ENCODE results near the gene VAMP8. TPM values are rescaled to one million over a fixed set of nuclear protein-coding genes. Genes with fewer than 3 reads are reported as not detected.

The VAMP8 gene
- total RNA-seq, 8 experiments from 2014 or later: 0.50 to 14.7 (median 2.0) TPM

DNA sequence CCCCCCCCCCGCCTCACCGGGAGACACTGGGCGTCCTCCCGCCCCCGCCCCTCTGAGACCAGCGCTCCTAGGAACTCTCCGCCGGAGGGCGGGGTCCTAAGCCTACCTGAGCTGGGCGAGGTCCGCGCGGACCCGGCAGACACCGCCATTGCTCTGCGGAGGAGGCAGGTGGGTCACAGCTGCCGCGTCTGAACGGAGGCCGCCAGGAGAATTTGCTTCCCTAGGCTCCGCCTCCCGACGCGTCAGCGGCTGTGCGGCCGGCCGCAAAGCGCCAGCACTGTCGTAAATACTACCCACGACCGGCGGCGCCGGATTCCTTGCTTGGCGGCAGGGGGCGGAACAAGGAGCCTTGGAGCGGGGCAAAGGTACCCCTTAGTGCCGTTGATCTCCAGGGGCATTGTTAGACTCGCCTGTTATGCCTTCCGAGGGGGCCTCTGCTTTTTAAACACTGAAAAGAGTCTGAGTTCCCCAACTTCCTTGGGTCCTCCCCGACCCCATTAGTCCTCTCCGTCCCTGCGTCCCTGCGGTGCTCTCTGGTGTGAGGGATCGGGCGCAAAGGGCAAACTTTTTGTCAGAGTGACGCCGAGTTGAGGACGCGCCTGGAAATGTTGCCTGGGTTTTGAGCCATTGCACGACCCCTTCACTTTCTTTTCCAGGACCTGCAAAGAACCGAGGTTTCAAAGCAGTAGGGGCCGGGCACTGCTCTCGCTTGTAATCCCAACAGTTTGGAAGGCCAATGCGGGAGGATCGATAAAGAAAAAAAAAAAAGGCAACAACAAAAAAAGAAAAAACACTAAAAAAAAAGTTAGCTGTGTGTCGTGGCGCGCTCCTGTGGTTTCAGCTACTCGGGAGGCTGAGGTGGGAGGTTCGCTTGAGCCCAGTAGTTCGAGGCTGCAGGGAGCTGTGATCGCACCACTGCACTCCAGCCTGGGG lies 15.8 kb upstream of the VAMP8 start, which contains the start of gene GGCX:
GGCX (minus strand) TSS at position 214 of the 933 bp plus-strand sequence; CDS start at position 149, 65 bp downstream.
- in situ Hi-C loops (cut with MboI; ENCODE audit: low pct_unique_long_range_greater_than_20kb in 2 of 9, low sequenced_read_pairs in 9 of 9, unreplicated experiment in 9 of 9): no loop called here
- ATAC-seq (replicated peaks in 6 of 8): peak; percentile 89 to 97 (median 96)
- WGBS, 10 experiments: 0 to 94% (median 16%) methylated on average over 2 to 30 of the region's 64 CpGs
- Histone ChIP-seq H3K4me3 (peak within 1 kb of the TSS; percentile 55 to 87 (median 67)), H3K4me1 (replicated peaks in 1 of 2) (peaks cover 9 to 11% of the 10 kb centered on the region in 2 donors), H3K27ac (peak within 1 kb of the TSS; percentile 84 to 85)

DNA sequence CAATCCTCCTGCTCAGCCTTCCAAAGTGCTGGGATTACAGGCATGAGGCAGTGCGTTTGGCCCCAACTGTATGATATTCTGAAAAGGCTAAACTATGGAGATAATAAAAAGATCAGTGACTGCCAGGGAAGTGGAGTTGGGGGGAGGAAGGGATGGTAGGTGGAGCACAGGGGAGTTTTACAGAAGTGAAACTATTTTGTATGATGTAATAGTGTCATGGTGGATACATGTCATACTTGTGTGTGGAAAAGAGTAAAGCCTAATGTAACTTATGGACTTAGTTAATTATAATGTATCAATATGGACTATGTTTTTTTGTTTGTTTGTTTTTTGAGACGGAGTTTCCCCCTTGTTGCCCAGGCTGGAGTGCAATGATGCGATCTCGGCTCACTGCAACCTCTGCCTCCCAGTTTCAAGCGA lies 13.2 kb upstream of the VAMP8 start:
- in situ Hi-C loops (cut with MboI; ENCODE audit: low pct_unique_long_range_greater_than_20kb in 2 of 9, low sequenced_read_pairs in 9 of 9, unreplicated experiment in 9 of 9): no loop called here
- ATAC-seq (replicated peaks in 6 of 8): no peak
- H3K4me1 ChIP-seq (replicated peaks in 1 of 2): peaks cover 9 to 11% of the 10 kb centered on the region in 2 donors
- WGBS, 10 experiments: 75 to 100% (median 84%) methylated on average over 1 to 5 of the region's 5 CpGs; no CpG with 5 or more reads in 2 of the 10 experiments
- H3K27ac ChIP-seq: no peak overlapping the region
- no peak overlapping the region for H3K4me3 ChIP-seq

DNA sequence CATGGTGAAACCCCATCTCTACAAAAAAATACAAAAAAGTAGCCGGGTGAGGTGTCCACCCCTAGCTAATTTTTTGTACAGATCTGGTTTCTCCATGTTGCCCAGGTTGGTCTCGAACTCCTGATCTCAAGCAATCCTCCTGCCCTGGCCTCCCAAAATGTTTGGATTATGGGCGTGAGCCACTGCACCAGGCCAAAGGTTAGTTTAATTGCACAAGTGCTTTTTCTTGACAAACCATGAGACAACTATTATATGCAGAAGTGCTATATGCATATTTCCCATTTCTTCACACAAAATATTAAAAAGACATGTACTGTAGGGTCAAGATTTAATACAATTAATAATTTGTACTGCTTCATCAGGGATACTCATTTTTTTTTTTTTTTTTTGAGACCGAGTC lies 11.1 kb upstream of the VAMP8 start:
- Histone ChIP-seq H3K4me3 (no peak overlapping the region), H3K4me1 (replicated peaks in 1 of 2) (peaks cover 3 to 4% of the 10 kb centered on the region in 2 donors), H3K27ac (no peak overlapping the region)
- ATAC-seq (replicated peaks in 6 of 8): no peak
- in situ Hi-C loops (cut with MboI; ENCODE audit: low pct_unique_long_range_greater_than_20kb in 2 of 9, low sequenced_read_pairs in 9 of 9, unreplicated experiment in 9 of 9): no loop called here
- 33 to 100% (median 71%) methylated on average over 1 to 4 of the region's 4 CpGs; no CpG with 5 or more reads in 1 of the 10 experiments for WGBS, 10 experiments

DNA sequence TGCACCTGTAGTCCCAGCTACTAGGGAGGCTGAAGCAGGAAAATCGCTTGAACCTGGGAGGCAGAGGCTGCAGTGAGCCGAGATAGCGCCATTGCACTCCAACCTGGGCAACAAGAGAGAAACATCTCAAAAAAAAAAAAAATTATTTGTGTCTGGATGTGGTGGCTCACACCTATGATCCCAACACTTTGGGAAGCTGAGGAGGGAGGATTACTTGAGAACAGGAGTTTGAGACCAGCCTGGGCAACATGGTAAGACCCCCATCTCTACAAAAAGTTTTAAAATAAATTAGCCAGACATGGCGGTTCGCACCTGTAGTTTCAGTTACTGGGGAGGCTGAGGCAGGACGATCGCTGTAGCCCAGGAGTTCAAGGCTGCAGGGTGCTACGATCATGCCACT lies 1.6 kb upstream of the VAMP8 start:
- Histone ChIP-seq H3K27ac (no peak overlapping the region), H3K4me1 (replicated peaks in 1 of 2) (peaks cover 0 to 17% of the 10 kb centered on the region in 2 donors), H3K4me3 (no peak overlapping the region)
- in situ Hi-C loops (cut with MboI; ENCODE audit: low pct_unique_long_range_greater_than_20kb in 2 of 9, low sequenced_read_pairs in 9 of 9, unreplicated experiment in 9 of 9): no loop called here
- 67 to 100% (median 87%) methylated on average over 3 to 8 of the region's 8 CpGs; no CpG with 5 or more reads in 2 of the 10 experiments for WGBS, 10 experiments
- ATAC-seq (replicated peaks in 6 of 8): no peak

DNA sequence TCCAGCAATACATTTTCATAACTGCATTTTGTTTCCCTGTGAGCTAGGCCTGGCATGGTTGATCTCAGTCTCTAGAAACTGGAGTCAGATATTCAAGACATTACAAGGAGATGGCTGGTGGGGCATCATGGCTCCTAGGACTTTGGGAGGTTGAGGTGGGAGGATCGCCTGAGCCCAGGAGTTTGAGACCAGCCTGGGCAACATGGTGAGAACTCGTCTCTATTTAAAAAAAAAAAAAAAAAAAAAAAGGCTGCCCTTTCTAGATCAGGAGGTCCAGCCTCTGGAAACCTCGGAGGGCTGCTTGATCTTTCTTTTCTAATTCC lies 362 bp upstream of the VAMP8 start:
- peaks cover 0 to 17% of the 10 kb centered on the region in 2 donors for H3K4me1 ChIP-seq (replicated peaks in 1 of 2)
- H3K4me3 ChIP-seq: no peak overlapping the region
- whole genome bisulfite sequencing, 10 experiments: 20 to 100% (median 82%) methylated on average over 1 to 2 of the region's 3 CpGs; no CpG with 5 or more reads in 4 of the 10 experiments
- no peak for ATAC-seq (replicated peaks in 6 of 8)
- H3K27ac ChIP-seq: no peak overlapping the region
- in situ Hi-C loops (cut with MboI; ENCODE audit: low pct_unique_long_range_greater_than_20kb in 2 of 9, low sequenced_read_pairs in 9 of 9, unreplicated experiment in 9 of 9): no loop called here

DNA sequence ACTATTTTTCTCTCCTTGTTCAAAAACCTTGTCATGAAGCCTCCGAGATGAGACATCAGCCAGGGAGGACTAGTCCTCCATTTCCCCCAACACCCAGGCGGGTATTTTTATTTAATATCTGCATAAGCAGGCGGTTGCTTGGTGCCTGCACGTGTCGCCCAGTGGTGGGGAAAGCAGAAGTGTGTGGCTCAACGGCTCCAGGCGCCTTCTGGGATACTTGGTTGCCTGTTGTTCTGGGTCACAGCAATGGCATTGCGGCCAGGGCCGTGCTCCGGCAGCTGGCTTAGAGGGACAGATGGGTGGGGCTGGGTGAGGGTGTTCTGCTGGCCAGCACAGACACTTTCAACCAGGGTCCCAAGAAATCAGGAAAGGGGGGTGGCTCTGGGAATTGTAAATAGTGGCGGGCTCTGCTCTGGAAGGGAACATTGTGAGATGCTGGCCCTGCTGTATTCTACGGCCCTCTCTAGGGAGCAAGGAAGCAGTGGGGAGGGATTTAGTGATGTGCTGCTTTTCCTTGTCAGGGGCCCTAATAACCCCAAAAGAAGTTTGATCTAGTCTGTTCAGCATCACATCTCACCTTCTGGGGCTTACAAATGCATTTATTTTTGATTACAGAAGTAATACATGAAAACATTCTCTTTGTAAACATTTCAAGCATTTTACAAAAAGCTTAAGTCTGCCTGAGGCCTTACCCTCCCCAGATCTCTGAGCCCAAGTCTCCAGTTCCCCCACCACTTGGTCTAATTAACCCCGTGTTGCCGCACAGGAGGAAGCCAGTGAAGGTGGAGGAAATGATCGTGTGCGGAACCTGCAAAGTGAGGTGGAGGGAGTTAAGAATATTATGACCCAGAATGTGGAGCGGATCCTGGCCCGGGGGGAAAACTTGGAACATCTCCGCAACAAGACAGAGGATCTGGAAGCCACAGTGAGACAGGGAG lies 1.1 kb downstream of the VAMP8 start:
- Histone ChIP-seq H3K4me1 (replicated peaks in 1 of 2) (peaks cover 0 to 17% of the 10 kb centered on the region in 2 donors), H3K4me3 (no peak overlapping the region), H3K27ac (no peak overlapping the region)
- WGBS, 10 experiments: 43 to 89% (median 61%) methylated on average over 1 to 10 of the region's 19 CpGs
- peak in 2 of 8 experiments; percentile 33 to 77 for ATAC-seq (replicated peaks in 6 of 8)
- in situ Hi-C loops (cut with MboI; ENCODE audit: low pct_unique_long_range_greater_than_20kb in 2 of 9, low sequenced_read_pairs in 9 of 9, unreplicated experiment in 9 of 9): no loop called here

DNA sequence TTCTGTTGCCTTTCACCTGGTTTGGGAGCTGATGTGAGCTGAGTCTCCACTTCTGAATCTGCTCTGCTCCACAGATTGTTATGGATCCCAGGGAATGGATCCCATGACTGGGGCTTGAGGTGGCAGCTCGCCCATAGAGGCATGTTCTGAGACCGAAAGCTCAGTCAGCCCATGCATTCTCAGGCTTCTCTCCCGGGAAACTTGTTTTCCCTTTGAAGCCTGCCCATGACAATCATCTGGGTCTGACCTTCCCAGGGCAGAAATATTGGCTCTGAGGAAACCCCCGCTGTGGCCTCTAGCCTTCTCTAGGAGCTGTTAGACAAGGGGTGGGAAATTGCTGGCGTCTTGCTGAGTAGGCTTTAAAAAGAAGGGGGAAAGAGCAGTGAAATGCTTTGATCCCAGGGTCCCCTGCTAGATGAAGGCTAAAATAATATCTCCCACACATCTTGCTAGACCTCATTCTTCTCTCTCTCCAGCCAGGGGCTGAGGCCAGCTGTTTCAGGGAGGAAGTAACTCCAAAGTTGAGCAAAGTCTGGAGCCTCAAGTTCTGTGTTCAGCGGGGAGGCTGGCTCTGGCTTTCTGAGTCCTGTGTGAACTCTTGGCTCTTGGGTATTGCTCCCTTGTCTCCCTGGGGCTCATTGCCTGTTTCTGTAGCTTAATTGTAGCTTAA lies 2.0 kb downstream of the VAMP8 start:
- ATAC-seq (replicated peaks in 6 of 8): peak in 5 of 8 experiments; percentile 19 to 69 (median 32)
- peaks cover 0 to 17% of the 10 kb centered on the region in 2 donors for H3K4me1 ChIP-seq (replicated peaks in 1 of 2)
- 25 to 100% (median 50%) methylated on average over 1 to 6 of the region's 6 CpGs; no CpG with 5 or more reads in 3 of the 10 experiments for WGBS, 10 experiments
- in situ Hi-C loops (cut with MboI; ENCODE audit: low pct_unique_long_range_greater_than_20kb in 2 of 9, low sequenced_read_pairs in 9 of 9, unreplicated experiment in 9 of 9): no loop called here
- H3K4me3 ChIP-seq: no peak overlapping the region
- H3K27ac ChIP-seq: no peak overlapping the region

DNA sequence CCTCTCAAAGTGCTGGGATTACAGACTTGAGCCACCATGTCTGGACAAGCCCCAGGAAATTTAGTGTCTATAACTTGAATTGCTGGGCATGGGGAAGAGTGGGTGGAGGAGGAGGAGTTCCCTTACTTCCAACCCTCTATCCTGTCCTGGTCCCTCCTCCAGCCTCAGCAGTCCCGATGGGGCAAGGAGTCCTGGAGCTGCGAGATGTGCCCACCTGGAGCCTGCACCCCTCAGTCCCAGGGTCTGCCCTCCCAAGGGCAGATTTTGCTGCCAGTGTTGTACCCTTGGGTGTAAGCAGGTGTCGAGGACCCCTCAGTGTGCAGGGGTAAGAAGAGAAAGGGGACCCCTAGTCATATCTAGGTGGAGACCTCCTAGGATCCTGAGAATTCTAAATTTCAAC lies 2.8 kb downstream of the VAMP8 start:
- H3K4me1 ChIP-seq (replicated peaks in 1 of 2): peaks cover 4 to 24% of the 10 kb centered on the region in 2 donors
- in situ Hi-C loops (cut with MboI; ENCODE audit: low pct_unique_long_range_greater_than_20kb in 2 of 9, low sequenced_read_pairs in 9 of 9, unreplicated experiment in 9 of 9): no loop called here

DNA sequence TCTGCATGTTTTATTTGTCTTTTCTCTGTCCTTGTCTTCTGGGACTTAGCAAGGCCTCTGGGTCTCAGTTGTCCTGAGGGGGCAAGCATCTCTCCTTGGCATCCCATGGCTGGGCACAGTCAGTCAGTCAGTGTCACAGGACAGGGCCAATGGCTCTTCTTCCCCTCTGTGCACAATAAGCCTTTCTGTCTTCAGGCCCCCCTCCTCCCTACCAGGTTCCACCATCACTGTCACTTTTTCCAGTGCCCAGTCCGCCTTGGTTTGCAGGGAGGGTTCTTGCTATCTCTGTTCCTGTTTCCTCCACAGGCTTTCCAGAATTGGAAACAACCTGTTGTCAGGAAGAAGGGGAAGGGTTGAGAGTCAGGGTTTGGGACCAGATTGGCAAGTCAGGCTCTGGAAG lies 5.1 kb downstream of the VAMP8 start:
- no peak for ATAC-seq (replicated peaks in 6 of 8)
- Histone ChIP-seq H3K4me1 (replicated peaks in 1 of 2) (peaks cover 12 to 28% of the 10 kb centered on the region in 2 donors), H3K4me3 (no peak overlapping the region), H3K27ac (no peak overlapping the region)
- 33 to 86% (median 70%) methylated on average over 1 of the region's 1 CpG; no CpG with 5 or more reads in 4 of the 10 experiments for WGBS, 10 experiments
- in situ Hi-C loops (cut with MboI; ENCODE audit: low pct_unique_long_range_greater_than_20kb in 2 of 9, low sequenced_read_pairs in 9 of 9, unreplicated experiment in 9 of 9): no loop called here

More for the DNA sequence above, 2.8 kb downstream of the VAMP8 start:
- ATAC-seq (replicated peaks in 6 of 8): no peak
- H3K4me3 ChIP-seq: no peak overlapping the region
- 30 to 93% (median 80%) methylated on average over 1 to 3 of the region's 3 CpGs; no CpG with 5 or more reads in 6 of the 10 experiments for WGBS, 10 experiments
- H3K27ac ChIP-seq: no peak overlapping the region

DNA sequence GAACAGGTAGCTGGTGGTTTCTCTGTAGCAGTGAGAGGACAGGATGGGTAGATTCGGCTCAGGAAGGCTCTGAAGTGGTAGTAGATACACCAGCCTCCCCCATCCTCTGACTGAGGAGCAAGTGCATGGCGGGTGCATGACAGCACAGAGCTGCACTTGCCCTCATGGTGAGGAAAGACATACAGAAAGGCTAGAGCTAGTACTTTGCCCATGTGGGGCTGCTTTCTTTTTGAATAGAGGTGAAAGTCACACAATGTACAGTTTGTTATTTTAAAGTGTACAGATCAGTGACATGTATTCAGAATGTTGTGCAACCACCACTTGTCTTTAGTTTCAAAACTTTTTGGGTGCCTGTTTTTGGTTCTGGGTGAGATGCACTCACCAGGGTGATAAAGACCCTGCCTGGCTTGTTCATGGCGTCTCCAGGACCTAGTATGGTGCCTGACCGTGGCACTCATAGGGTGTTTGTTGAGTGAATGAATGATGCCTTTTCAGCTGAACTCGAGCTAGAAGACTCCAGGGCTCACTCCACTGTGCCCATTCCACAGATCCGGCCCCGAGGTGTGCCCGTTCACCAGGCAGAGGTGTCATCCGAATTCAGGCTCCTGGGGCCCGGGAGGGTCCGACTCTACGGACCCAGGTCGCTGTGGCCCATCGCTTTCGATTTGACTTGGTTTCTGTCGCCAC lies 6.4 kb downstream of the VAMP8 start:
- peaks cover 12 to 20% of the 10 kb centered on the region in 2 donors for H3K4me1 ChIP-seq (replicated peaks in 1 of 2)
- peak in 1 of 8 experiments; percentile 5 for ATAC-seq (replicated peaks in 6 of 8)
- 35 to 100% (median 69%) methylated on average over 1 to 8 of the region's 16 CpGs; no CpG with 5 or more reads in 2 of the 10 experiments for WGBS, 10 experiments
- H3K4me3 ChIP-seq: peak overlapping the region in 2 of 5 donors; percentile 18
- in situ Hi-C loops (cut with MboI; ENCODE audit: low pct_unique_long_range_greater_than_20kb in 2 of 9, low sequenced_read_pairs in 9 of 9, unreplicated experiment in 9 of 9): no loop called here
- no peak overlapping the region for H3K27ac ChIP-seq

DNA sequence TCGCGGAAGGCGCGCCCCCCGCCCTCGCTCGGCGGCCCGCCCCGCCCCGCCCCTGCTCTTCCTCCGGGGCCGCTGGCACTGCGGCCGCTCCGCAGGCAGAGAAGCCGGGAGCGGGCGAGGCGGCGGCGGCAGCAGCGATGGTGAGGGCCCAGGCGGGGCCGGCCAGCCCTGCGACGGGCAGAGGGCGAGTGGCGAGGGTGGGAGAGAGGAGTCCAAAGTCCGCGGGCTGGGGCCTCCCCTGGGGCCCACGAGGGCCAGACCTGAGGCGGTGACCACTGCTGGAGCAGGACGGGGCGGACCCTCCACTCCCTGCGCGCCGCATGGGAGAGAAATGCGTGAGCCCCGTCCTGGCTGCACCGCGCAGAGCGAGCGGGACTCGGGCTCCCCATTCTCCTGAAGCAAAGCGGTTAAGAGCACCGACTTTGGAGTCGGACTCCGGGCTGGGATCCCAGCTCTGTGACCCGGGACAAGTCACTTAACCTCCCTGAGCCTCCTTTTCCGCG lies 7.0 kb downstream of the VAMP8 start, which contains the start of gene VAMP5:
VAMP5 (plus strand) TSS at position 78 of the 503 bp plus-strand sequence; CDS start at position 138, 60 bp downstream.
- peak; percentile 36 to 81 (median 68) for ATAC-seq (replicated peaks in 6 of 8)
- H3K4me3 ChIP-seq: peak within 1 kb of the TSS in 3 of 5 donors; percentile 11 to 18 (median 18)
- peaks cover 12 to 14% of the 10 kb centered on the region in 2 donors for H3K4me1 ChIP-seq (replicated peaks in 1 of 2)
- WGBS, 10 experiments: 10 to 53% (median 35%) methylated on average over 2 to 7 of the region's 52 CpGs; no CpG with 5 or more reads in 5 of the 10 experiments
- H3K27ac ChIP-seq: no peak within 1 kb of the TSS
- in situ Hi-C loops (cut with MboI; ENCODE audit: low pct_unique_long_range_greater_than_20kb in 2 of 9, low sequenced_read_pairs in 9 of 9, unreplicated experiment in 9 of 9): no loop called here

All from motor neuron (in vitro differentiated cells).